ENCODE data around the gene HMMR.
"Not testable (repeated sequence)": the region's sequence is repeated elsewhere in the genome, so short reads cannot be mapped to it uniquely, and the experiment has no call there.

The HMMR gene

DNA sequence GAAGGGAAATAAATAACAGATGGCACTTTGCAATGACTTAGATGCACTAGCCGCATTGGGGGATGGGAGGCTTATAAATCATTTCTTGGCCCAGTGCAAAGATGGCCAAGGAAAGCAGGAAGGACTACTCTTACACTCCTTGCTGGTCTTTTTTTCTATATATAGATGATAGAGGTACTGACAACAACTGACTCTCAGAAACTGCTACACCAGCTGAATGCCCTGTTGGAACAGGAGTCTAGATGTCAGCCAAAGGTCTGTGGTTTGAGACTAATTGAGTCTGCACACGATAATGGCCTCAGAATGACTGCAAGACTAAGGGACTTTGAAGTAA lies 21.4 kb upstream of the HMMR start:
- Histone ChIP-seq H3K27me3 (ENCODE audit: insufficient read depth, low read length) (no peaks in the 10 kb centered on the region), H2AFZ (ENCODE audit: low read length, unreplicated experiment) (no peak overlapping the region), H3K4me3 (ENCODE audit: low read depth, low read length) (peak overlapping the region; percentile 90), H3K27ac (ENCODE audit: low read depth, low read length) (no peak overlapping the region), H3K79me2 (ENCODE audit: control insufficient read depth, insufficient read depth, low read length, unreplicated experiment) (peaks cover 32% of the 10 kb centered on the region), H3K4me1 (ENCODE audit: control insufficient read depth, insufficient read depth, low read length, unreplicated experiment) (peaks cover 21% of the 10 kb centered on the region), H3K36me3 (ENCODE audit: insufficient read depth, low read length) (peaks cover 45% of the 10 kb centered on the region)

DNA sequence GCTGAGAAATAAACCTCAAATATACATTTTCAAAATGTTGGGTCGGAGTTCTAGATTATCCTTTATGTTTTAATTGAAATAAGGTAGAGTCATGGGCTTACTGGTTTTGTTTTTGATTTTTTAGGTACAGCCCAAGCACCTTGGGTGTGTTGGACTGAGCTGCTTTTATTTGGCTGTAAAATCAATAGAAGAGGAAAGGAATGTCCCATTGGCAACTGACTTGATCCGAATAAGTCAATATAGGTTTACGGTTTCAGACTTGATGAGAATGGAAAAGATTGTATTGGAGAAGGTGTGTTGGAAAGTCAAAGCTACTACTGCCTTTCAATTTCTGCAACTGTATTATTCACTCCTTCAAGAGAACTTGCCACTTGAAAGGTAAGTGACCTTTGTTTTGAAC lies 19.5 kb upstream of the HMMR start:
- Histone ChIP-seq H3K27me3 (ENCODE audit: insufficient read depth, low read length) (no peaks in the 10 kb centered on the region), H3K4me1 (ENCODE audit: control insufficient read depth, insufficient read depth, low read length, unreplicated experiment) (peaks cover 21% of the 10 kb centered on the region), H3K4me3 (ENCODE audit: low read depth, low read length) (no peak overlapping the region), H3K79me2 (ENCODE audit: control insufficient read depth, insufficient read depth, low read length, unreplicated experiment) (peaks cover 32% of the 10 kb centered on the region), H3K27ac (ENCODE audit: low read depth, low read length) (no peak overlapping the region), H3K36me3 (ENCODE audit: insufficient read depth, low read length) (peaks cover 54% of the 10 kb centered on the region), H2AFZ (ENCODE audit: low read length, unreplicated experiment) (no peak overlapping the region)

DNA sequence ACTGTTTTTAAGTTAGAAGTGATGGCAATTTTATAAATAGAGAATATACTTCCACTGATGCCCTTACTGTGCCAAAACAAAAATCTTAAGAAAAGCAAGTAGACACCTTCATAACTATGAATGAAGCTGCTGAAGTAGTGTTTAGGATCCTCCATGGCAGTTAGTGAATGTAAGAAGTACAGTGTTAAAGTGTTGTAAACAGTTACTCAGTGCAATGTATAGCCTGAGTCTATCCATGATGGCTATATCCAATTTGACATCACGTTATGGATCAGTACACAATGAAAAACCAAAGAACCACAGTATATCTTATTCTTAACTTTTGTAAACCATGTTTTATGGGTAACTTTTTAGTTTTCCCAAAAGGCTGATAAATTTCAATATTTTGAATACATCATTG lies 15.9 kb upstream of the HMMR start:
- Histone ChIP-seq H2AFZ (ENCODE audit: low read length, unreplicated experiment) (no peak overlapping the region), H3K79me2 (ENCODE audit: control insufficient read depth, insufficient read depth, low read length, unreplicated experiment) (peaks cover 11% of the 10 kb centered on the region), H3K4me1 (ENCODE audit: control insufficient read depth, insufficient read depth, low read length, unreplicated experiment) (peaks cover 11% of the 10 kb centered on the region), H3K4me3 (ENCODE audit: low read depth, low read length) (no peak overlapping the region), H3K27me3 (ENCODE audit: insufficient read depth, low read length) (no peaks in the 10 kb centered on the region), H3K36me3 (ENCODE audit: insufficient read depth, low read length) (peaks cover 76% of the 10 kb centered on the region), H3K27ac (ENCODE audit: low read depth, low read length) (no peak overlapping the region)

DNA sequence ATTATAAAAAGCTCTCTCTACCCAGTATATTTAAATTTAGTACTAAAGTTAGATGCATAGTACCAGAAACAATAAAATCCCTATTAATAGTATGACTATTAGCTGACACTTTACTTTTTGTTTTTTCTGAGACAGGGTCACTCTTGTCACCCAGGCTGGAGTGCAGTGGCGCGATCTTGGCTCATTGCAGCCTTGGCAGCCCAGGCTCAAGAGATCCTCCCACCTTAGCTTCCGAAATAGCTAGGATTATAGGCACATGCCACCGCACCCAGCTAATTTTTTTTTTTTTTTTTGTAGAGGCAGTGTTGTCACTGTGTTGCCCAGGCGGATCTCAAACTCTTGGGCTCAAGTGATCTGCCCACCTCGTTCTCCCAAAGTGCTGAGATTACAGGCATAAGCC lies 15.1 kb upstream of the HMMR start:
- no peak overlapping the region for H3K4me3 ChIP-seq (ENCODE audit: low read depth, low read length)
- peaks cover 5% of the 10 kb centered on the region for H3K79me2 ChIP-seq (ENCODE audit: control insufficient read depth, insufficient read depth, low read length, unreplicated experiment)
- H3K4me1 ChIP-seq (ENCODE audit: control insufficient read depth, insufficient read depth, low read length, unreplicated experiment), result peaks cover 4% of the 10 kb centered on the region
- peaks cover 71% of the 10 kb centered on the region for H3K36me3 ChIP-seq (ENCODE audit: insufficient read depth, low read length)
- H3K27ac ChIP-seq (ENCODE audit: low read depth, low read length), result no peak overlapping the region
- H2AFZ ChIP-seq (ENCODE audit: low read length, unreplicated experiment), result no peak overlapping the region
- no peaks in the 10 kb centered on the region for H3K27me3 ChIP-seq (ENCODE audit: insufficient read depth, low read length)

DNA sequence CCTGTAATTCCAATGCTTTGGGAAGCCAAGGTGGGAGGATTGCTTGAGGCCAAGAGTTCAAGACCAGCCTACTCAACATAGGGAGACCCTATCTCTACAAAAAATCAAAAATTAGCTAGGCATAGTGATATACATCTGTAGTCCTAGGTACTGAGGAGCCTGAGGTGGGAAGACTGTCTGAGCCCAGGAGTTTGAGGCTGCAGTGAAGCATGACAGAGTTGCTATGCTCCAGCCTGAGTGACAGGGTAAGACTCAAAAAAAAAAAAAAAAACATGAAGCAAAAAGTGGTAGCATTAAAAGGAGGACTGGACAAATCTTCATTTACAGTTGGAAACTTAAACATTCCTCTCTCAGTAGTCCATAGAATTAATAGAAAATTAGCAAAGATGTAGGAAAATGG lies 13.2 kb upstream of the HMMR start:
- no peaks in the 10 kb centered on the region for H3K27me3 ChIP-seq (ENCODE audit: insufficient read depth, low read length)
- H3K79me2 ChIP-seq (ENCODE audit: control insufficient read depth, insufficient read depth, low read length, unreplicated experiment), result no peaks in the 10 kb centered on the region
- H3K36me3 ChIP-seq (ENCODE audit: insufficient read depth, low read length), result peaks cover 53% of the 10 kb centered on the region
- H3K4me3 ChIP-seq (ENCODE audit: low read depth, low read length), result no peak overlapping the region
- H3K27ac ChIP-seq (ENCODE audit: low read depth, low read length), result no peak overlapping the region
- no peaks in the 10 kb centered on the region for H3K4me1 ChIP-seq (ENCODE audit: control insufficient read depth, insufficient read depth, low read length, unreplicated experiment)
- H2AFZ ChIP-seq (ENCODE audit: low read length, unreplicated experiment), result no peak overlapping the region

DNA sequence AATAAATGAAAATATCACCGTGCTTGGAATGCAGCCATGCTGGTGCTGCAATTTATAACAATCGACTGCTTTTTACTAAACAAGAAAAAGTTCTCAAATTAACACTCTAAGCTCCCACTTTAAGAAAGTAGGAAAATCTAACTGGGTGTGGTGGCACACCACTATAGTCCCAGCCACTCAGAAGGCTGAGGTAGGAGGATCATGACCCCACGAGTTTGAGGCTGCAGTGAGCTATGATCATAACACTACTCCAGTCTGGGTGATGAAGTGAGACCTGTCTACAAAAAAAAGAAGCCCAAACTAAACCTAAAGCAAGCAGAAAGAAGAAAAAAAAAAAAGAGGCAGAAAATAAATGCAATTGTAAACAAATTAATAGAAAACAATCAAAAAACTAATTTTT lies 12.6 kb upstream of the HMMR start:
- no peaks in the 10 kb centered on the region for H3K79me2 ChIP-seq (ENCODE audit: control insufficient read depth, insufficient read depth, low read length, unreplicated experiment)
- no peaks in the 10 kb centered on the region for H3K27me3 ChIP-seq (ENCODE audit: insufficient read depth, low read length)
- peaks cover 46% of the 10 kb centered on the region for H3K36me3 ChIP-seq (ENCODE audit: insufficient read depth, low read length)
- H3K4me3 ChIP-seq (ENCODE audit: low read depth, low read length), result no peak overlapping the region
- H3K27ac ChIP-seq (ENCODE audit: low read depth, low read length), result no peak overlapping the region
- H3K4me1 ChIP-seq (ENCODE audit: control insufficient read depth, insufficient read depth, low read length, unreplicated experiment), result no peaks in the 10 kb centered on the region
- no peak overlapping the region for H2AFZ ChIP-seq (ENCODE audit: low read length, unreplicated experiment)

DNA sequence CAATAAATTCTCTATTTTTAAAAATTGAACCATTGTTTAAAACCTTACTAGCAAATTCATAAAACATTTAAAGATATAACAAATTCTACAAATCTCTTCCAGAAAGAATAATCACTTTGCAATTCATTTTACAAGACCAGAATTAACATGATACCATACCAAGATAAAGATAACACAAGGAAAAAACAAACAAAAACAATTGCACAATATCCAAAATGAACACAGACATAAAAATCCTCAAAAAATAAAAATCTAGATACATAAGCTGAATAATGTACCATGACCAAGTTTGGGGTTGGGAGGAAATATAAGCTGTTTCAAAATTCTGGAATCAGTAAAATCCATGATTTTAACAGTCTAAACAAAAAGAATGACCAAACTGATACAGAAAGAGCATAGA lies 11.9 kb upstream of the HMMR start:
- Histone ChIP-seq H3K79me2 (ENCODE audit: control insufficient read depth, insufficient read depth, low read length, unreplicated experiment) (no peaks in the 10 kb centered on the region), H3K27ac (ENCODE audit: low read depth, low read length) (no peak overlapping the region), H3K36me3 (ENCODE audit: insufficient read depth, low read length) (peaks cover 43% of the 10 kb centered on the region), H3K27me3 (ENCODE audit: insufficient read depth, low read length) (no peaks in the 10 kb centered on the region), H3K4me1 (ENCODE audit: control insufficient read depth, insufficient read depth, low read length, unreplicated experiment) (peaks cover 1% of the 10 kb centered on the region), H2AFZ (ENCODE audit: low read length, unreplicated experiment) (no peak overlapping the region), H3K4me3 (ENCODE audit: low read depth, low read length) (no peak overlapping the region)

DNA sequence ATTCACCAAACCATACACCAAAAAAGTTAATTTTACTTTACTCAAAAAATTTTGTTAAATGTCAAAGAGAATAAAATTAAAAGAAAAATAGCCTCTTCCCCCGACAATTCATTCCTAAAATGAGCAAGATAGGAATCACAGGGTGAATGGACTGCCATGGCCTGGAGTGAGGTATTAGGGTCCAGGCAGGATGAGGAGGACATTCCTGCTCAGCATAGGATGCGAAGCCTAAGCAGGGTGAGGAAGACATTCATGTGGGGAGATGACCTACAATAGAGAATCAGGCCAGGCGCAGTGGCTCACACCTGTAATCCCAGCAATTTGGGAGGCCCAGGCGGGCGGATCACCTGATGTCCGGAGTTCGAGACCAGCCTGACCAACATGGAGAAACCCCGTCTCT lies 8.9 kb upstream of the HMMR start:
- peaks cover 24% of the 10 kb centered on the region for H3K36me3 ChIP-seq (ENCODE audit: insufficient read depth, low read length)

DNA sequence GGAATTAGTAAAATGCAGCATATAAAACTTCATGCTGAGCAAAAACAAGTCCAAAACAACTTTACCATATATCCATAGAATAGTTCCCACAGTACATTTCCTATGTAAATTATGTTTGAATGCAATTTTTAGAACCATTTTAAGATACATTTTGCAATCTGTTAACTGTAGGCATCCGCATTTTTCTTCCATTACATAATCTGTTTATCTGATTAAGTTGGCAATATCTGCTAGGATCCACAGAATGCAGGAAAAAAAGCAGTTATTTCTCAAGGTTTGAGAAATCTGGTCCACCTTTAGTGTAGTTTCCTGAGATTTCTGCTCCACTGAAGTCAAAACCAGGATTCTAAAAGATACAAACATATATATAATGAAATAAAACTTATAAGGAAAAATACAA lies 6.7 kb upstream of the HMMR start:
- H3K27me3 ChIP-seq (ENCODE audit: insufficient read depth, low read length), result no peaks in the 10 kb centered on the region
- peaks cover 8% of the 10 kb centered on the region for H3K4me1 ChIP-seq (ENCODE audit: control insufficient read depth, insufficient read depth, low read length, unreplicated experiment)
- no peak overlapping the region for H3K27ac ChIP-seq (ENCODE audit: low read depth, low read length)
- H3K36me3 ChIP-seq (ENCODE audit: insufficient read depth, low read length), result peaks cover 9% of the 10 kb centered on the region
- H3K4me3 ChIP-seq (ENCODE audit: low read depth, low read length), result no peak overlapping the region
- H2AFZ ChIP-seq (ENCODE audit: low read length, unreplicated experiment), result no peak overlapping the region
- H3K79me2 ChIP-seq (ENCODE audit: control insufficient read depth, insufficient read depth, low read length, unreplicated experiment), result peaks cover 11% of the 10 kb centered on the region

More for the DNA sequence above, 8.9 kb upstream of the HMMR start:
- H3K4me3 ChIP-seq (ENCODE audit: low read depth, low read length), result no peak overlapping the region
- H3K27ac ChIP-seq (ENCODE audit: low read depth, low read length), result no peak overlapping the region
- H3K27me3 ChIP-seq (ENCODE audit: insufficient read depth, low read length), result no peaks in the 10 kb centered on the region
- H2AFZ ChIP-seq (ENCODE audit: low read length, unreplicated experiment), result no peak overlapping the region
- no peaks in the 10 kb centered on the region for H3K79me2 ChIP-seq (ENCODE audit: control insufficient read depth, insufficient read depth, low read length, unreplicated experiment)
- peaks cover 7% of the 10 kb centered on the region for H3K4me1 ChIP-seq (ENCODE audit: control insufficient read depth, insufficient read depth, low read length, unreplicated experiment)

DNA sequence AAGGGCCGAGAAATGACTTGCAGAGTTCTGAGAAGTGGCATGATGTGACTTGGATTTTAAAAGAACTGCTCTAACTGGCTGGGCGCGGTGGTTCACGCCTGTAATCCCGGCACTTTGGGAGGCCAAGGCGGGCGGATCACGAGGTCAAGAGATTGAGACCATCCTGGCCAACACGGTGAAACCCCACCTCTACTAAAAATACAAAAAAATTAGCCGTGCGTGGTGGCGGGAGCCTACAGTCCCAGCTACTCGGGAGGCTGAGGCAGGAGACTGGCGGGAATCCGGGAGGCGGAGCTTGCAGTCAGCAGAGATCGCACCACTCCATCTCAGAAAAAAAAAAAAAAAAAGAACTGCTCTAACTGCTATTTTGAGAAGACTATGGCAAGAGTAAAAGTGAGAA lies 5.0 kb upstream of the HMMR start:
- H2AFZ ChIP-seq (ENCODE audit: low read length, unreplicated experiment); H3K27ac ChIP-seq (ENCODE audit: low read depth, low read length); H3K36me3 ChIP-seq (ENCODE audit: insufficient read depth, low read length); H3K4me1 ChIP-seq (ENCODE audit: control insufficient read depth, insufficient read depth, low read length, unreplicated experiment); H3K27me3 ChIP-seq (ENCODE audit: insufficient read depth, low read length); H3K4me3 ChIP-seq (ENCODE audit: low read depth, low read length): not testable (repeated sequence)
- peaks cover 22% of the 10 kb centered on the region for H3K79me2 ChIP-seq (ENCODE audit: control insufficient read depth, insufficient read depth, low read length, unreplicated experiment)

DNA sequence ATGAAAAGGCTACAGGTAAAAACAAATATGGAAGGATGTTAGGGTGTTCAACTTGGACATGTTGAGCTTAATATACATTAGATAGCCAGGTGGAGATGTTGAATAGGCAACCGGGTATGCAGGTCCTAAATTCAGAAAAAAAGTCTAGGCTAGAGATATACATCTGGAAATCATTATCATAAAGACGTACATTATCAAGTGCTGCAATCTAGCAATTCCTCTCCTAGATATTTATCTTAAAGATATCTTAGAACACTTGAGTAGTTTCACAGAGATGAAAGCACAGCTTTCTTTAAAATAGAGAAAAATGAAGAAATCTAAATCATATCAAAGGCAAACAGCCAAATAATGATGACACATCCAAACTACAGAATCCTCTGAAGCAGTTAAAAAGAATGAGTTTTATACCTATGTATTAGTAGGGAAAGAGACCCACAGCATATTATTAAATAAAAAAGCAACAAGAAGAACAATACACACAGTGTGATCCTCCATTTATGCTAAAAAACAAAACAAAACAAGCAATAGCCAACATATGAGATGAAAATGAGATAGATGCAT lies 4.3 kb upstream of the HMMR start:
- Histone ChIP-seq H3K4me1 (ENCODE audit: control insufficient read depth, insufficient read depth, low read length, unreplicated experiment) (peaks cover 8% of the 10 kb centered on the region), H3K27ac (ENCODE audit: low read depth, low read length) (no peak overlapping the region), H3K79me2 (ENCODE audit: control insufficient read depth, insufficient read depth, low read length, unreplicated experiment) (peaks cover 27% of the 10 kb centered on the region), H3K36me3 (ENCODE audit: insufficient read depth, low read length) (no peaks in the 10 kb centered on the region; the same call in 1 of the 2 replicates), H3K4me3 (ENCODE audit: low read depth, low read length) (peak overlapping the region; percentile 9; the same call in 1 of the 2 replicates), H2AFZ (ENCODE audit: low read length, unreplicated experiment) (no peak overlapping the region), H3K27me3 (ENCODE audit: insufficient read depth, low read length) (no peaks in the 10 kb centered on the region)
